Left renal pelvis (tissue), 4 donors: ENCODE data around the gene DDX59. TPM values are rescaled to one million over a fixed set of nuclear protein-coding genes. Genes with fewer than 3 reads are reported as not detected.

Source experiments
- DNase-seq, 4 donors: peaks; one replicate each; pipeline ENCODE4 v3.0.0-alpha.2; 2013; ENCODE audit warnings: low read depth in 4 of 4, low spot score in 3 of 4
- polyA plus RNA-seq, 4 donors: library from polyadenylated mRNA; unstranded; fragments of 120-200 nt; gene quantifications; one replicate each; pipeline ENCODE4 v1.2.1, GENCODE V29; 2013; ENCODE audit not compliant: insufficient read length in 4 of 4

The DDX59 gene
- polyA plus RNA-seq, 4 donors, result 24.9 to 34.3 (median 30.7) TPM

GRCh38 chr1:200673952-200674823, 4.5 kb upstream of the DDX59 start:
- no peak for DNase-seq

- DNase-seq, result no peak
These were observed 1.6 kb upstream of the DDX59 start for GRCh38 chr1:200671235-200671786.

GRCh38 chr1:200670242-200671118, 773 bp upstream of the DDX59 start:
- peak in 1 of 4 donors; percentile 42 for DNase-seq

DNA sequence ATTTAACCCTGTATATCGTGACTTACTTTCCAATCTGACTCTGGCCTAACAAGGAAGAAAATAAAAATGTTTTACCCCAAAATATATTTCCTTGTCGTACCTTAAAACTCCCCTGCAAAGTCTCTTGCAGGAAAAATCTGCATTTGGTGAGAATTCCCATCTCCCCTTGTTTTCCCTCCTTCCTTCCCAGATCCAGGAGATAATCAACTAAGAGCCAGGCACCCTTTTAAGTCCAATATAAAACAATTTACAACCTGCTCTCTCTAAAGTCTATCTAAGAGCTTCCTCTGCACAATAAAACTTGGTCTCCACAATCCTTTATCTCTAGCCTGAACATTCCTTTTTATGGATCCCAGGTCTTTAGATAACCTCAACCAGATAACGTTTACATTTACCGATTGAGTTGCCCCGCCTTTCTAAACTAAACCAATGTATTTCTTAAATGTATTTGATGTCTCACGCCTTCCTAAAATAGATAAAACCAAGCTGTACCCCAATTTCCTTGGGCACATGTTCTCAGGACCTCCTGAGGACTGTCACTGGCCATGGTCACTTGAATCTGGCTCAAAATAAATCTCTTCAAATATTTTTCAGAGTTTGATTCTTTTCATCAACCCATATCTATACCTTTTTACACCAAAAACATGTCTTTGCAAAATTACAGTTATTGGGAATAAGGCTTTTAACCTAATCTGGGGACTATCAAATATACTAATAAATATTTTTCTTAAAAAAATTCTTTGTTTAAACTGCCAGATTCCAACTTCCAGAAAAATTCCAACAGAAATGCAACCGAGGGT, 993 bp downstream of the DDX59 start:
- no peak for DNase-seq

GRCh38 chr1:200666309-200666708, 3.4 kb downstream of the DDX59 start:
- DNase-seq, result no peak

DNA sequence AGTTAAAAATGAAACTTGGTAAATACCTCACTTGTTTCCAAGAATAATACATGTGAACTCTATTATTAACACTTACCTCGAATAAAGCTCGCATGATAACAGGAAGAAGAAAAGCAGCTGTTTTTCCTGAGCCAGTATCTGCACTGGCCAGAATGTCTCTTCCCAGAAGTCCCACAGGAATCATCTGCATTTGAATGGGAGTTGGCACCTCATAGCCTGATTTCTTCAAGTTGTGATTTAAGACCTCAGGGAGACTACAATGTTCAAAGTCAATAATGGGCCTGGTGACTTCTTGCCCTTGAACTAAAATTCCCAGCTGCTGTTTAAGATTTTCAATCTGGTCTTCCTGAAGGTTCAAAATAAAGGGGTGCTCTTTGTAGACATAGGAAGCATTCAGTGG, 3.8 kb downstream of the DDX59 start:
- peak in 1 of 4 donors; percentile 24 for DNase-seq

- DNase-seq, result no peak
These were observed 9.0 kb downstream of the DDX59 start for GRCh38 chr1:200660719-200661118.

DNA sequence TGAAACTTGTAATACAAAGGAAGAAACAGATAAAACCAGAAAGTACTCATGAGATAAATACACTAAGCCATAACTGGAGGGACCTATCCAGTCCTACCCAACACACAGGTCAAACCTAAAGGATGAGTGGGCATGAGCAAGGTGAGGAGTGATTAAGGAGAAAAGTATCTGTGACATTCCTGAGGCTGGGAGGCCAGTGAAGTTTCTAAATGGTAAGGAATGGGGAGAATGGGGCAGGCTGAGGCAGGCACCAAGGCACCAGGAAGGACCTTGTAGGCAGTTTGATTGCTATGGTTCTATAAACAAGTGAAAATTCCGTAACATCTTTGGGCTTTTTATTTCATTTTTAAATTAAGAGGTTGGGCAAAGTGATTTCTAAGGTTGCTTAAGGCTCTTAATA, 10.4 kb downstream of the DDX59 start:
- no peak for DNase-seq

GRCh38 chr1:200658037-200658818, 11.5 kb downstream of the DDX59 start:
- DNase-seq, result no peak

GRCh38 chr1:200654660-200655059, 15.0 kb downstream of the DDX59 start:
- no peak for DNase-seq

GRCh38 chr1:200653022-200653462, 16.7 kb downstream of the DDX59 start:
- DNase-seq, result no peak

DNA sequence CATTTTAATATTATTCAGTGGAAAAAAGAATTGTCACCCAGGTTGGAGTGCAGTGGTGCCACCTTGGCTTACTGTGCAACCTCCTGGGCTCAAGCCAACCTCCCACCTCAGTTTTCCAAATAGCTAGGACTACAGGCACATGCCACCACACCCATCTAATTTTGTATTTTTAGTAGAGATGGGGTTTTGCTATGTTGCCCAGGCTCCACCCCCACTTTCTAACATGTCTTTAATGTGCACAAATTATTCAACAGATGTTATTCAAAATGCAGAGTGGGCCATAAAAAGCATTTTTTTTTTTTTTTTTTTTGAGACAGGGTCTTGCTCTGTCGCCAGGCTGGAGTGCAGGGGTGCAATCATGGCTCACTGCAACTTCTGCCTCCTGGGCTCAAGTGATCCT, 17.3 kb downstream of the DDX59 start:
- DNase-seq, result no peak

DNA sequence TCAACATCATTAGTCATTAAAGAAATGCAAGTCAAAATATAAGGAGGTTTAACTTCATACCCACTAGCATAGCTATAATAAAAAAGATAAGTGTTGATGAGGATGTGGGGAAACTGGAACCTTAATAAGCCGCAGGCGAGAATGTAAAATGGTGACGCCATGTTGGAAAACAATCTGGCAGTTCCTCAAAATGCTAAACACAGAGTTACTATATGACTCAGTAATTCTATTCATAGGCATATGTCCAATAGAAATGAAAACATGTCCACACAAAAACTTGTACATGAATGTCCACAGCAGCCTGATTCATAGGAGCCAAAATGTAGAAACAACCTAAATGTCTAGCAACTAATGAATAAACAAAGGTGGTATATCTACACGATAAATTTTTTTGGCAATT, 23.2 kb downstream of the DDX59 start:
- DNase-seq, result no peak

DNA sequence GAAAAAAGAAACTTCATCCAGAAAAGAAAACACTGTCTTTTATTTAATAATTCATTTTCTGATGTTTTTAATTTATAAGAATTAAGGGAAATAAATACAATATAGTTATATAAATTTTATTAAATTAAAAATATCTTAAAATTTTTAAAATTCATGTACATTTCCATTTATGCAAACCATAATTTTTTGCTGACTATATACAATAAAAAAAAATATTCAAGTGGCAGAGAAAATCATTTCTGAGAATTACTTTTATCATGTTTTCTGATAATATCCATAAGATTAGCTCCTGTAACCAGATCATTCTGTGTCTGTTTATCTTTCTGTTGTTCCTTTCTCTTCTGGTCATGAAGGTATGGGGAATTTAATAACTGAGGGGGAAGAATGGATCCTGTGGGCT, 25.7 kb downstream of the DDX59 start:
- DNase-seq, result no peak

- no peak for DNase-seq
These were observed 27.2 kb downstream of the DDX59 start for GRCh38 chr1:200642481-200642880.

GRCh38 chr1:200640963-200641401, 28.7 kb downstream of the DDX59 start:
- DNase-seq, result no peak

- no peak for DNase-seq
These were observed 29.2 kb downstream of the DDX59 start for GRCh38 chr1:200640373-200640962.

GRCh38 chr1:200638073-200638472, 31.6 kb downstream of the DDX59 start:
- no peak for DNase-seq

DNA sequence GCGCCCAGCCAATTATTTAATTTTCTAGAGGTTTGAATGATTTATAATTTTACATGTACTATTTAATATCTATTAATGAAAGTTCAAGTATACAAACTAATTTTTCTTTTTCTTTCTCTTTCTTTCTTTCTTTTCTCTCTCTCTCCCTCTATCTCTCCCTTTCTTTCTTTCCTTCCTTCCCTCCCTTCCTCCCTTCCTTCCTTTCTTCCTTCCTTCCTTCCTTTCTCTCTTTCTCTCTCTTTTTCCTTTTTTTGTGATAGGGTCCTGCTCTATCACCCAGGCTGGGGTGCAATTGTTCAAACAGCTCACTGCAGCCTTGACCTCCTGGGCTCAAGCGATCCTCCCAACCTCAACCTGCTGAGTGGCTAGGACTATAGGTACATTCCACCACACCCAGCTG, 33.0 kb downstream of the DDX59 start:
- no peak for DNase-seq
